HCT116 (cell line): ENCODE measurements around the gene S100A2. TPM values are rescaled to one million over a fixed set of nuclear protein-coding genes. Genes with fewer than 3 reads are reported as not detected.
"Not testable (repeated sequence)": the region's sequence is repeated elsewhere in the genome, so short reads cannot be mapped to it uniquely, and the experiment has no call there.

Experiments
- ATAC-seq: fragments of 200-7000 bp; cut with Tn5 transposase; 2 replicates; pipeline ENCODE4 v1.9.1; 2020; ENCODE audit warnings: mild to moderate bottlenecking, moderate library complexity
- BruUV-seq: library from RNA; stranded (reverse); fragments of 400-500 nt; replicated peaks from 2 replicates; lab custom pipeline; 2021; lab: Mats Ljungman, UMichigan
- CTCF ChIA-PET: fragments of 300-600 bp; sonication (Branson Sonifier 250); formaldehyde crosslinking; loops from one replicate; lab custom pipeline; 2021; ENCODE audit warnings: antibody characterized with exemption; lab: Charles Lee
- POLR2A ChIA-PET: fragments of 300-600, 350-600 bp; sonication (Branson Sonifier 250); formaldehyde crosslinking; loops from one replicate; lab custom pipeline; 2021; ENCODE audit warnings: antibody characterized with exemption; lab: Charles Lee
- RAD21 ChIA-PET, 2 experiments: fragments of 300-600 bp; sonication (Branson Sonifier 250); formaldehyde crosslinking; loops; one replicate each; lab custom pipeline; 2023; ENCODE audit warnings: low total read pairs in 2 of 2; ENCODE audit not compliant: uncharacterized antibody in 2 of 2, unreplicated experiment in 2 of 2, low non-redundant PET in 1 of 2; lab: Charles Lee
- DNase-seq: peaks from one replicate; pipeline ENCODE4 v3.0.0-alpha.2; 2010; ENCODE audit warnings: low read depth, low spot score
- H2AFZ ChIP-seq: fragments of 200-600 bp; shearing (Covaris generic), sonication (generic); 2 replicates; pipeline ENCODE4 v1.6.1; 2017; ENCODE audit warnings: low read depth, mixed run types, mixed read lengths, antibody characterized with exemption, low read length; ENCODE audit not compliant: poor library complexity, severe bottlenecking
- H3K27ac ChIP-seq: 2 replicates; pipeline ENCODE4 v1.5.1; 2012; ENCODE audit warnings: low read depth, low read length
- H3K27me3 ChIP-seq: fragments of 200-600 bp; sonication (generic); 2 replicates; pipeline ENCODE4 v1.6.1; 2016; ENCODE audit warnings: mixed run types, low read length, mixed read lengths; ENCODE audit not compliant: insufficient read depth
- H3K36me3 ChIP-seq, 2 experiments: fragments of 200-500 bp in 1 of 2; fragments of 200-600 bp in 1 of 2; sonication (Bioruptor generic) in 1 of 2; sonication (generic) in 1 of 2; 2 replicates each; pipeline versions ENCODE4 v1.5.1 to v1.6.1; 2014 to 2016; ENCODE audit warnings: low read length in 2 of 2, inconsistent platforms in 1 of 2, mixed read lengths in 1 of 2, mixed run types in 1 of 2; ENCODE audit not compliant: insufficient read depth in 2 of 2, control insufficient read depth in 1 of 2
- H3K4me1 ChIP-seq, 2 experiments: fragments of 200-600 bp in 1 of 2; sonication (generic) in 1 of 2; 2 replicates each; pipeline versions ENCODE4 v1.5.1 to v1.6.1; 2012 to 2017; ENCODE audit warnings: low read length in 2 of 2, inconsistent platforms in 1 of 2, mild to moderate bottlenecking in 1 of 2, mixed read lengths in 1 of 2, mixed run types in 1 of 2, moderate library complexity in 1 of 2; ENCODE audit not compliant: insufficient read depth in 2 of 2, control insufficient read depth in 1 of 2
- H3K4me2 ChIP-seq: fragments of 200-600 bp; sonication (generic); 2 replicates; pipeline ENCODE4 v1.6.1; 2017; ENCODE audit warnings: mixed run types, low read length, mixed read lengths
- H3K4me3 ChIP-seq, 2 experiments: fragments of 200-600 bp in 1 of 2; sonication (generic) in 1 of 2; replicated peaks in 1 of 2; 2 replicates each; pipeline ENCODE4 v1.5.1; 2011 to 2016; ENCODE audit warnings: low read length in 2 of 2, control low read depth in 1 of 2, low read depth in 1 of 2, mild to moderate bottlenecking in 1 of 2, mixed read lengths in 1 of 2, mixed run types in 1 of 2
- H3K79me2 ChIP-seq: fragments of 200-600 bp; sonication (generic); 2 replicates; pipeline ENCODE4 v1.6.1; 2017; ENCODE audit warnings: mild to moderate bottlenecking, mixed run types, low read length, moderate library complexity, mixed read lengths; ENCODE audit not compliant: insufficient read depth
- H3K9ac ChIP-seq: fragments of 200-600 bp; sonication (generic); 2 replicates; pipeline ENCODE4 v1.6.1; 2016; ENCODE audit warnings: low read length, mixed read lengths
- H3K9me2 ChIP-seq: fragments of 200-600 bp; sonication (generic), shearing (Covaris generic); 2 replicates; pipeline ENCODE4 v1.6.1; 2017; ENCODE audit warnings: mixed run types, mild to moderate bottlenecking, moderate library complexity; ENCODE audit not compliant: insufficient read depth
- H3K9me3 ChIP-seq, 2 experiments: fragments of 200-500 bp in 1 of 2; fragments of 200-600 bp in 1 of 2; sonication (Bioruptor generic) in 1 of 2; sonication (generic) in 1 of 2; 2 replicates each; pipeline ENCODE4 v1.6.1; 2014 to 2017; ENCODE audit warnings: low read length in 2 of 2, mixed read lengths in 2 of 2, inconsistent platforms in 1 of 2, low read depth in 1 of 2, mild to moderate bottlenecking in 1 of 2, mixed run types in 1 of 2, moderate library complexity in 1 of 2; ENCODE audit not compliant: control insufficient read depth in 1 of 2, insufficient read depth in 1 of 2
- H4K20me1 ChIP-seq: fragments of 200-600 bp; sonication (generic), shearing (Covaris generic); 2 replicates; pipeline ENCODE4 v1.6.1; 2017; ENCODE audit warnings: mixed run types, mild to moderate bottlenecking, moderate library complexity; ENCODE audit not compliant: insufficient read depth
- MAX ChIP-seq: IDR thresholded peaks from 2 replicates; pipeline ENCODE4 v1.6.1; 2012
- intact Hi-C: fragments of 100-400 bp; cut with micrococcal nuclease; formaldehyde crosslinking; loops from 2 replicates; pipeline ENCODE4 v1.10.0; 2022
- total RNA-seq: library from RNA; stranded (reverse); gene quantifications from one replicate; pipeline ENCODE4 v1.2.1, GENCODE V29; 2021; ENCODE audit not compliant: unreplicated experiment

The S100A2 gene
- total RNA-seq, 1 experiment from 2014 or later = 24.8 TPM

GRCh38 chr1:153520818-153521476 lies 44.7 kb downstream of the S100A2 start:
- H3K36me3 ChIP-seq = no peaks in the 10 kb centered on the region
- no peaks in the 10 kb centered on the region for H3K9me3 ChIP-seq
- ATAC-seq = no peak
- H3K4me2 ChIP-seq = peak overlapping the region; percentile 49; the same call in 1 of the 2 replicates
- peak overlapping the region; percentile 54 for H2AFZ ChIP-seq
- ChIA-PET POLR2A (interaction anchor here (0.6 to 4.8 kb wide), 7 partner anchors 13 to 113 kb away, joined by 3 to 51 read pairs (median 5); partner anchors contain the start of genes CHTOP and S100A6), RAD21 (no interaction called here), CTCF (interaction anchor here (1.3 to 2.7 kb wide), 3 partner anchors 10 to 47 kb away, joined by 6 to 20 read pairs (median 8); no protein-coding TSS in a partner anchor)
- no peaks in the 10 kb centered on the region for H3K9me2 ChIP-seq
- H3K27me3 ChIP-seq = no peaks in the 10 kb centered on the region
- H3K79me2 ChIP-seq = no peaks in the 10 kb centered on the region
- H3K4me3 ChIP-seq = no peak overlapping the region
- no peak for DNase-seq
- H4K20me1 ChIP-seq = no peaks in the 10 kb centered on the region
- TF ChIP-seq MAX = no peak
- H3K27ac ChIP-seq = 0 out of 2 replicates have a peak overlapping the region, but pooled peaks have one; percentile 30
- intact Hi-C loops = no loop called here
- H3K4me1 ChIP-seq = peaks cover 29 to 35% of the 10 kb centered on the region in 2 experiments
- H3K9ac ChIP-seq = peak overlapping the region; percentile 24; the same call in 1 of the 2 replicates
- BruUV-seq = no TSS peak

GRCh38 chr1:153520137-153520691 lies 45.4 kb downstream of the S100A2 start:
- H3K27me3 ChIP-seq, H3K79me2 ChIP-seq, H3K36me3 ChIP-seq, ATAC-seq, H3K9me3 ChIP-seq, H4K20me1 ChIP-seq, RAD21 ChIA-PET, intact Hi-C loops, DNase-seq, BruUV-seq, H3K4me3 ChIP-seq, H3K9me2 ChIP-seq, H3K27ac ChIP-seq: not testable (repeated sequence)
- H3K4me1 ChIP-seq = peaks cover 29 to 35% of the 10 kb centered on the region in 2 experiments
- 0 out of 2 replicates have a peak overlapping the region, but pooled peaks have one; percentile 24 for H3K9ac ChIP-seq
- peak overlapping the region; percentile 49 for H3K4me2 ChIP-seq
- POLR2A ChIA-PET = interaction anchor here (0.9 to 4.8 kb wide), 6 partner anchors 13 to 114 kb away, joined by 3 to 51 read pairs (median 6); partner anchors contain the start of genes CHTOP and S100A6
- H2AFZ ChIP-seq = peak overlapping the region; percentile 54
- CTCF ChIA-PET = interaction anchor here (1.3 to 2.7 kb wide), 3 partner anchors 9 to 48 kb away, joined by 6 to 20 read pairs (median 8); no protein-coding TSS in a partner anchor
